ENCODE results near the gene SLITRK4.
A peak's percentile ranks its signal among the peaks of the same experiment; 100 is the strongest.

Gene SLITRK4

DNA sequence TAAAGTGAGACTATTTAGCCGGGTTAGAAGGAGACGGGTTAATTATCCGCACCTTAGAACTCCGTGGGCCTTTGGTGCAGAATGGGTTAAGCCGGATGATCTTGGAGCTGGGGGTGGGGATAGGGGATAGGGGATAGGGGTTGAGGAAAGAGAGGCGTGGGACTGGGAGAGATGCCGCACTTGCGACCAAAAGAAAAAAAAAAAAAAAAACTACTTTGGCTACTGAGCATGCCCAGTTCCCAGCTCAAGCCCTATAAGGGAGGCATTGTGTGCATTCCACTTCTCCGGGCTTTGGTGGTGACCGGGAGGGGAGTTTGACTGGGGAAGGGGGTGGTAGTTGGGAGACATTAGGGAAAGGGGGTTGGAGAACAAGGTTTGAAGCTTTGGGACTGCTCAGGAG is at the start of gene SLITRK4:
Gene SLITRK4, minus strand, starts transcription at position 187 of the 400 bp plus-strand sequence. CDS start 4,993 bp downstream, outside the sequence.
- no peak within 1 kb of the TSS for H3K4me3 Mint-ChIP-seq
- H3K36me3 Mint-ChIP-seq = no peaks in the 10 kb centered on the region
- H3K4me1 Mint-ChIP-seq = peaks cover 3% of the 10 kb centered on the region
- H3K27ac Mint-ChIP-seq = no peak within 1 kb of the TSS
- H3K27me3 Mint-ChIP-seq = peaks cover 9% of the 10 kb centered on the region
- H3K9me3 Mint-ChIP-seq = no peaks in the 10 kb centered on the region

- Mint-ChIP-seq H3K4me3 (no peak overlapping the region), H3K4me1 (no peaks in the 10 kb centered on the region), H3K36me3 (no peaks in the 10 kb centered on the region), H3K27me3 (no peaks in the 10 kb centered on the region), H3K27ac (no peak overlapping the region), H3K9me3 (no peaks in the 10 kb centered on the region)
These were observed 47.6 kb upstream of the SLITRK4 start for GRCh38 chrX:143683486-143683885.

GRCh38 chrX:143674926-143675325 is 39.0 kb upstream of the SLITRK4 start:
- H3K27me3 Mint-ChIP-seq = no peaks in the 10 kb centered on the region
- no peaks in the 10 kb centered on the region for H3K4me1 Mint-ChIP-seq
- H3K27ac Mint-ChIP-seq = no peak overlapping the region
- no peak overlapping the region for H3K4me3 Mint-ChIP-seq
- H3K36me3 Mint-ChIP-seq = no peaks in the 10 kb centered on the region
- H3K9me3 Mint-ChIP-seq = no peaks in the 10 kb centered on the region

DNA sequence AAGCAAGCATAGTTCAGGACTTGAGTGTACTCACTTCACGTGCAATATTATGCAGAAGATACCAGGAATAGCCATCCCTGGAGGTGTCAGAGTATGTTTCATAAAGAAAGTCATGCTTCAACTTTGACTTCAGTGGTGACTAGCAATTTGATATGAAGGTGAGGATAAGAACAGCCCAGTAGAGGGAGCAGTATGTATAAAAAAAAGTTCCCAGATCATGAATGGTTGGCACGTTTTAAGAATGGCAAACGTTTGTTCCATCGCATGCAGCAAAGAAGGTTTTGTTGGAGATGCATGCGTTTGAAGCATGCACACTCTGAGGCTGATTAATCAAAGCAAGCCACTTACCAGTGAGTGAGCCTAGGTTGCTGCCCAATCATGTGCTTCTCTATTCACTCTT is 33.5 kb upstream of the SLITRK4 start:
- H3K36me3 Mint-ChIP-seq = no peaks in the 10 kb centered on the region
- H3K9me3 Mint-ChIP-seq = no peaks in the 10 kb centered on the region
- H3K27me3 Mint-ChIP-seq = no peaks in the 10 kb centered on the region
- H3K4me3 Mint-ChIP-seq = no peak overlapping the region
- H3K4me1 Mint-ChIP-seq = no peaks in the 10 kb centered on the region
- H3K27ac Mint-ChIP-seq = no peak overlapping the region

- H3K4me3 Mint-ChIP-seq = no peak overlapping the region
- no peak overlapping the region for H3K27ac Mint-ChIP-seq
- no peaks in the 10 kb centered on the region for H3K9me3 Mint-ChIP-seq
- H3K27me3 Mint-ChIP-seq = no peaks in the 10 kb centered on the region
- no peaks in the 10 kb centered on the region for H3K36me3 Mint-ChIP-seq
- H3K4me1 Mint-ChIP-seq = no peaks in the 10 kb centered on the region
These were observed 28.4 kb upstream of the SLITRK4 start for GRCh38 chrX:143664302-143664701.

DNA sequence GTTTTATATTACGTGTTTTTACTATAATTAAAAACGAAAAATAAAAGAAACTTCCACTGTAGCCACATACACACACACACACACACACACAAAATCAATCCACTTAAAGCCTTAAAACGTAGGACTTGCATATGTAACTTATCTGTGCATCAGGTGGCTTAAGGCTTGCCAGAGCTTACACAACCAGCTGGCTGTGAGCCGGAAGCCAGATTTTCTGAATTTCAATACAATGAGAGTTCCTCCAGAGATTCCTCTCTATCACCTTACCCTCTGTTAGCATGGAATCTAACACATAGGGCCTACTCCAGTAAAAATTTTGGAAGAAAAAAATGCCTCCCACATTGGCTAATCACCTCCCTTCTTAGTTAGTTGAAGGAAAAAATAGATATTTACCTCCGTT is 27.9 kb upstream of the SLITRK4 start:
- H3K4me3 Mint-ChIP-seq = no peak overlapping the region
- H3K27ac Mint-ChIP-seq = no peak overlapping the region
- no peaks in the 10 kb centered on the region for H3K9me3 Mint-ChIP-seq
- no peaks in the 10 kb centered on the region for H3K36me3 Mint-ChIP-seq
- no peaks in the 10 kb centered on the region for H3K27me3 Mint-ChIP-seq
- H3K4me1 Mint-ChIP-seq = no peaks in the 10 kb centered on the region

DNA sequence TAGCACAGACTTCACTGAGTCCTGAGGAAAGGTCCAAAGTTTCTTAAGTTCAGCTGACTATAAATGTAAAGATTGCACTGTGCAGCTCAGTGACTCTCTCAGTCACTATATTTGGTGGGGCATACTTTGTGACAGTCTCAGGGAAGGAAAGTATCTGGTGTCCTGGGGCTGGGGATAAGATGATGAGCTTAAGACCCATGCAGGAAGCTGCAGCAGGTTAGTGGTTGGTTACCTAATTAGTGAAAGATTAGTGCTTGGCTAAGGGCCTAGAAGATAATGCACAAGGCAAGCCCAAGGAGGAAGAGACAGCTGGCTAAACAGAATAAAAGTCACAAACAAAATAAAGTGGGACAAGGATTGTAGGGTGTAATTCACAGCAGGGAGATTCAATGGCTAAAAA is 25.4 kb upstream of the SLITRK4 start:
- Mint-ChIP-seq H3K9me3 (no peaks in the 10 kb centered on the region), H3K36me3 (no peaks in the 10 kb centered on the region), H3K27me3 (no peaks in the 10 kb centered on the region), H3K4me3 (no peak overlapping the region), H3K4me1 (no peaks in the 10 kb centered on the region), H3K27ac (peak overlapping the region; percentile 6)

GRCh38 chrX:143648705-143649104 is 12.8 kb upstream of the SLITRK4 start:
- no peaks in the 10 kb centered on the region for H3K27me3 Mint-ChIP-seq
- no peaks in the 10 kb centered on the region for H3K9me3 Mint-ChIP-seq
- no peaks in the 10 kb centered on the region for H3K4me1 Mint-ChIP-seq
- no peaks in the 10 kb centered on the region for H3K36me3 Mint-ChIP-seq
- H3K4me3 Mint-ChIP-seq = no peak overlapping the region
- H3K27ac Mint-ChIP-seq = no peak overlapping the region

DNA sequence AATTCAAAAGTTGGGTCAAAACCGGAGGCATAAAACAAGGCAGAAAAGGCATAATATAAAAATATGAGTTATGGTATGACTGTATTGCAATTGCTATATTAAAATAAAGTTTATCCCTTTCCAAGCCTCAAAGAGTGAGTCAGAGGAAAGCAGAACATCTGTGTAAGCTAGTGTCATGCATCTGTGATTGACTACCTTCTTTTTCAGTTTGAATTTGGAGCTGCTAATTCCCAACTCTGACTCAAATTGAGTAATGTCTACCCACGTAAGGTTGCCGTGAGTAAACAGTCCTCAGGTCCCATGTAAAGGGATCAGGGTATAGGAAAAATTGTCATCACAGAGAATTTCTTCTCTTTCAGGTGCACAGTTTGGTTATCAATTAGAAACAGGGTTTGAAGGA is 6.5 kb upstream of the SLITRK4 start:
- no peaks in the 10 kb centered on the region for H3K27me3 Mint-ChIP-seq
- H3K9me3 Mint-ChIP-seq = no peaks in the 10 kb centered on the region
- H3K36me3 Mint-ChIP-seq = no peaks in the 10 kb centered on the region
- no peak overlapping the region for H3K4me3 Mint-ChIP-seq
- H3K4me1 Mint-ChIP-seq = no peaks in the 10 kb centered on the region
- H3K27ac Mint-ChIP-seq = no peak overlapping the region

DNA sequence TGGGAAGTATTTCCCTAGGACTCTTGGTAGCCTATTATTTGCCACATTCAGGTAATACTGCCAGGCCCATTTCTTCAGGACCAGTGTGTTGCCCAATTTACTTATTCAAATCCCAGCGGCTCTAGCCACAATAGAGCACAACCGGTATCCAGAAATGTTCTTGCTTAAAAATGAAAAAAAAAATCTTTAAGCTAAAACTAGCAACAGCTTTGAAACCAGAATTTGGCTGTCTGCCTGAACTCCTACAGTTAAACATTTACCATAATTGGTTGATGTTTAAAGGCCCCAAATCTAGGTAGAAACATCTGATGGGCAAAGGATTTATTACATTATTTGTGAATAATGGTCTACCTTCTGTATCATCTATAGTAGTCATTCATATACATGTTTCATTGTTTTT is 930 bp upstream of the SLITRK4 start:
- no peak overlapping the region for H3K27ac Mint-ChIP-seq
- H3K27me3 Mint-ChIP-seq = peaks cover 9% of the 10 kb centered on the region
- H3K4me1 Mint-ChIP-seq = peaks cover 3% of the 10 kb centered on the region
- H3K36me3 Mint-ChIP-seq = no peaks in the 10 kb centered on the region
- no peaks in the 10 kb centered on the region for H3K9me3 Mint-ChIP-seq
- H3K4me3 Mint-ChIP-seq = no peak overlapping the region

DNA sequence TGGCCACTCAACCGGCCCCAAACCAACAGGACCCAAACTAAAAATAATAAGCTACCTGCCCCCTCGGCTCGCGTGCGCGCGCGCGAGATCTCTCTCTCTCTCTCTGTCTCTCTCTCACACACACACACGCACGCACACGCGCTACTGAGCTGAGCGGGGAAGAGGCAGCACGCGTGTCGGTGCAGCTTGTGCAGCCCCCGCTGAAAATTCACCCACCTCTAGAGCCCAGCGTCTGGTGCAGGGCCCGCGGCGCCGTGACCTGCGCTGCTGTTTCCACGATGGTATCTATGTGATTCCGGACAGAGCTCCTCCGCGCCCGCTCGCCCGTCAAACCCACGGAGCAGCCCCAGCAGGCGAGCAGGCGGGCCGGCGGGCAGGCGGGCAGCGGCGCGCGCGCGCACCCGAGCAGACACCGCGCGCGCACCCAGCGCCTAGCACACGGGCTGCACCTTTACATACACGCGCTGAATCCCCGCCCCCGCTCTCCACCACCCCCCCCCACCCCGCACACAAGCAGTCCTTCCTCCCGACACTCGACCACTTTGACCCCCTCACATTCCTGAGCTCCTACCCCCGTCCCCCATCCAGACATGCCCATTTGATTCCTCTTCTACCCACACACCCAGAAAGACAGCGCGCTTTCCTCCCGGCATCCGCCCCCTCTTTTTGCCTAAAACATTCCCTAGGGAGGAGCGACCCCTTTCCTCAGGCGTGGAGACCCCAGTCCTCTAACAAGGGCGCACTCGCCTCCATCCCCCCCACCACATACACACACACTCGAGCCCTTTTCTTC is 1.0 kb downstream of the SLITRK4 start:
- Mint-ChIP-seq H3K9me3 (no peaks in the 10 kb centered on the region), H3K27ac (no peak overlapping the region), H3K27me3 (peaks cover 9% of the 10 kb centered on the region), H3K4me3 (no peak overlapping the region), H3K4me1 (peaks cover 3% of the 10 kb centered on the region), H3K36me3 (no peaks in the 10 kb centered on the region)

- peaks cover 3% of the 10 kb centered on the region for H3K4me1 Mint-ChIP-seq
- H3K27ac Mint-ChIP-seq = no peak overlapping the region
- H3K27me3 Mint-ChIP-seq = peaks cover 9% of the 10 kb centered on the region
- H3K36me3 Mint-ChIP-seq = no peaks in the 10 kb centered on the region
- H3K9me3 Mint-ChIP-seq = no peaks in the 10 kb centered on the region
- H3K4me3 Mint-ChIP-seq = no peak overlapping the region
These were observed 1.6 kb downstream of the SLITRK4 start for GRCh38 chrX:143634309-143634662.

GRCh38 chrX:143633461-143634308 is 2.2 kb downstream of the SLITRK4 start:
- H3K27me3 Mint-ChIP-seq = peaks cover 9% of the 10 kb centered on the region

GRCh38 chrX:143632625-143633410 is 3.1 kb downstream of the SLITRK4 start:
- Mint-ChIP-seq H3K36me3 (no peaks in the 10 kb centered on the region), H3K4me1 (peaks cover 3% of the 10 kb centered on the region), H3K27ac (no peak overlapping the region), H3K27me3 (peaks cover 9% of the 10 kb centered on the region), H3K9me3 (no peaks in the 10 kb centered on the region), H3K4me3 (no peak overlapping the region)

More at GRCh38 chrX:143633461-143634308, 2.2 kb downstream of the SLITRK4 start:
- H3K27ac Mint-ChIP-seq = no peak overlapping the region
- H3K4me1 Mint-ChIP-seq = peaks cover 3% of the 10 kb centered on the region
- H3K4me3 Mint-ChIP-seq = no peak overlapping the region
- H3K36me3 Mint-ChIP-seq = no peaks in the 10 kb centered on the region
- no peaks in the 10 kb centered on the region for H3K9me3 Mint-ChIP-seq

DNA sequence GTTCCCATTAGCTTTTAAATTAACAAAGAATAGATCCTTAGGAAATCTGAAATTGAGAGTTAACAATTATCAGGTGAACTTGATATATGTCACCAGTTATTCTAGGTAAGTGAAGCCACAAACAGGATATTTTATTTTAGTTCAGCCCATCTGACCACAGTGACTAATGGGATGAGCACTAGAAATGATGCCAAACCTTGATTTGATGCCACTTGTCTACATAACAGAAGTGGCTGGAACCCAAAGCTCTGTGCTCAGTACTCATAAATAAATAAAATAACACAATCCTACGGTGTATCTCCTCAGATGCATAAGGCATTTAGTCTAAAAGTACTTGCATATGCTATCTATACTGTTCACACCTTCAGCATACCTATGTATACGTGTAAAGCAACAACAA is 12.2 kb downstream of the SLITRK4 start:
- Mint-ChIP-seq H3K9me3 (no peaks in the 10 kb centered on the region), H3K4me3 (no peak overlapping the region), H3K4me1 (no peaks in the 10 kb centered on the region), H3K27ac (no peak overlapping the region), H3K27me3 (no peaks in the 10 kb centered on the region), H3K36me3 (no peaks in the 10 kb centered on the region)

DNA sequence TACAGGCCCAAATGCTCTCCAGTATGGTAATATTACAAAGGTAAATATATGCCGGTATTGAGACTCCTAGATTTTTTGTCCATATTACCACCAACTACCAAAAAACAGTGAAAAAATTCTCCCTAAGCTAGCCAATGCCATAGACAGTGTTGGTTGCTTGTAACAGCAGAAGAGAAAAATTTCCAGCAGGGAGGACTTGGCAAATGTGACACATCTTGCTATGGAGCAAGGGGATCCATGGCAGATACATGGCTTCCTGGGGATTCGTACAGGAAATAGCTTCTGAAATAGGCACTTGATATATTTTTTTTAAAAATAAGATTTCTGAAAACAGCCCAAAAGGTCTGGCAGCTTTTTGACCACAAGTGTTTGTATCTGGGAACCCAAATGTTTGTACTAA is 14.6 kb downstream of the SLITRK4 start:
- H3K4me1 Mint-ChIP-seq = no peaks in the 10 kb centered on the region
- H3K4me3 Mint-ChIP-seq = no peak overlapping the region
- H3K27ac Mint-ChIP-seq = no peak overlapping the region
- no peaks in the 10 kb centered on the region for H3K27me3 Mint-ChIP-seq
- no peaks in the 10 kb centered on the region for H3K9me3 Mint-ChIP-seq
- no peaks in the 10 kb centered on the region for H3K36me3 Mint-ChIP-seq
